CD14-positive monocyte (primary cell): ENCODE data around the gene PLEKHO1. TPM values are rescaled to one million over a fixed set of nuclear protein-coding genes. Genes with fewer than 3 reads are reported as not detected.

Source experiments
- DNase-seq, 3 donors: peaks; one replicate each; pipeline ENCODE4 v3.0.0-alpha.2; 2011 to 2022
- H2AFZ ChIP-seq: 2 replicates; pipeline ENCODE4 v1.6.0; 2012; ENCODE audit warnings: mild to moderate bottlenecking, low read depth, low read length, inconsistent platforms; ENCODE audit not compliant: insufficient read depth, poor library complexity, severe bottlenecking
- H3K27ac ChIP-seq, 2 donors: 1 replicate in 1 of 2; 2 replicates in 1 of 2; pipeline ENCODE4 v1.5.1; 2012 to 2013; ENCODE audit warnings: low read length in 2 of 2, control low read depth in 1 of 2, inconsistent platforms in 1 of 2, low read depth in 1 of 2, mild to moderate bottlenecking in 1 of 2
- H3K27me3 ChIP-seq, 2 donors: one replicate each; pipeline versions ENCODE4 v1.6.0 to v1.6.1; 2011 to 2013; ENCODE audit warnings: low read length in 2 of 2; ENCODE audit not compliant: control insufficient read depth in 2 of 2, insufficient read depth in 2 of 2
- H3K36me3 ChIP-seq, 2 donors: replicated peaks in 1 of 2; 1 replicate in 1 of 2; 2 replicates in 1 of 2; pipeline versions ENCODE4 v1.5.1 to v1.6.1; 2012 to 2013; ENCODE audit warnings: low read length in 2 of 2, control low read depth in 1 of 2, inconsistent platforms in 1 of 2, mild to moderate bottlenecking in 1 of 2; ENCODE audit not compliant: insufficient read depth in 2 of 2, control insufficient read depth in 1 of 2
- H3K4me1 ChIP-seq, 2 donors: 1 replicate in 1 of 2; 2 replicates in 1 of 2; pipeline versions ENCODE4 v1.5.1 to v1.6.1; 2012 to 2013; ENCODE audit warnings: low read length in 2 of 2, control low read depth in 1 of 2, inconsistent platforms in 1 of 2, mild to moderate bottlenecking in 1 of 2, moderate library complexity in 1 of 2; ENCODE audit not compliant: insufficient read depth in 2 of 2, control insufficient read depth in 1 of 2
- H3K4me2 ChIP-seq: replicated peaks from 2 replicates; pipeline ENCODE3; 2012; ENCODE audit warnings: low read length, moderate library complexity, mild to moderate bottlenecking; ENCODE audit not compliant: poor library complexity, severe bottlenecking; ENCODE audit errors: extremely low read depth
- H3K4me3 ChIP-seq, 3 experiments: fragments of 200-600 bp in 1 of 3; sonication (generic) in 1 of 3; replicated peaks in 1 of 3; 1 replicate in 2 of 3; 2 replicates in 1 of 3; pipeline ENCODE4 v1.5.1; 2011 to 2013; ENCODE audit warnings: low read length in 3 of 3, mild to moderate bottlenecking in 3 of 3, control low read depth in 2 of 3, low read depth in 2 of 3, inconsistent platforms in 1 of 3, moderate library complexity in 1 of 3
- H3K79me2 ChIP-seq: 2 replicates; pipeline ENCODE4 v1.6.0; 2012; ENCODE audit warnings: mild to moderate bottlenecking, control low read depth, inconsistent platforms, low read length, moderate library complexity; ENCODE audit not compliant: insufficient read depth
- H3K9ac ChIP-seq: 2 replicates; pipeline ENCODE4 v1.6.0; 2017; ENCODE audit warnings: low read length, mild to moderate bottlenecking; ENCODE audit not compliant: insufficient read depth, poor library complexity, severe bottlenecking
- H3K9me3 ChIP-seq, 2 donors: replicated peaks in 1 of 2; 1 replicate in 1 of 2; 2 replicates in 1 of 2; pipeline versions ENCODE4 v1.5.1 to v1.6.1; 2012 to 2013; ENCODE audit warnings: low read length in 2 of 2, control low read depth in 1 of 2; ENCODE audit not compliant: control insufficient read depth in 1 of 2, insufficient read depth in 1 of 2
- H4K20me1 ChIP-seq: 2 replicates; pipeline ENCODE4 v1.6.0; 2012; ENCODE audit warnings: mild to moderate bottlenecking, low read length, control low read depth, moderate library complexity; ENCODE audit not compliant: insufficient read depth
- H3K27ac Mint-ChIP-seq, 7 donors: one replicate each; pipeline ENCODE4 v1.8.0; 2020; ENCODE audit warnings: mild to moderate bottlenecking in 7 of 7, mixed read lengths in 7 of 7, moderate library complexity in 6 of 7, inconsistent platforms in 2 of 7
- H3K27me3 Mint-ChIP-seq, 3 donors: one replicate each; pipeline ENCODE4 v1.8.0; 2021 to 2022; ENCODE audit warnings: low read depth in 3 of 3, mild to moderate bottlenecking in 3 of 3, mixed read lengths in 3 of 3, moderate library complexity in 3 of 3, inconsistent platforms in 1 of 3
- H3K36me3 Mint-ChIP-seq, 2 donors: one replicate each; pipeline ENCODE4 v1.8.0; 2020; ENCODE audit warnings: mixed read lengths in 2 of 2, inconsistent platforms in 1 of 2, mild to moderate bottlenecking in 1 of 2
- H3K4me1 Mint-ChIP-seq: one replicate; pipeline ENCODE4 v1.8.0; 2020; ENCODE audit warnings: mild to moderate bottlenecking, mixed read lengths
- H3K4me3 Mint-ChIP-seq, 2 donors: one replicate each; pipeline ENCODE4 v1.8.0; 2020; ENCODE audit warnings: mild to moderate bottlenecking in 2 of 2, mixed read lengths in 2 of 2, moderate library complexity in 1 of 2
- H3K9me3 Mint-ChIP-seq, 7 donors: one replicate each; pipeline ENCODE4 v1.8.0; 2020 to 2022; ENCODE audit warnings: mixed read lengths in 7 of 7, mild to moderate bottlenecking in 6 of 7, moderate library complexity in 6 of 7, inconsistent platforms in 2 of 7
- WGBS: methylation state at CpG from one replicate; pipeline ENCODE4 v1.1.5; 2013; ENCODE audit warnings: missing lambda C conversion rate; ENCODE audit not compliant: insufficient coverage; 5-methylcytosine and 5-hydroxymethylcytosine counted together
- intact Hi-C, 2 donors: fragments of 100-400 bp; cut with micrococcal nuclease; formaldehyde crosslinking; loops; one replicate each; pipeline versions ENCODE4 v1.15.0 to v1.15.1; 2023
- polyA plus RNA-seq, 3 donors: library from polyadenylated mRNA; depleted of rRNA in 1 of 3; unstranded in 2 of 3; stranded (reverse) in 1 of 3; fragments of 300-500 nt in 2 of 3; fragments of >200 nt in 1 of 3; fragmentation: Illumina TruSeq in 2 of 3; gene quantifications; 1 replicate in 2 of 3; 2 replicates in 1 of 3; pipeline ENCODE4 v1.2.3, GENCODE V29; 2012 to 2021
- TF ChIP-seq, protein P1 (sequence below): fragments of 200-600 bp; IDR thresholded peaks from one replicate; pipeline ENCODE4 v1.8.0; 2022; ENCODE audit warnings: antibody characterized with exemption, mild to moderate bottlenecking

The PLEKHO1 gene
- polyA plus RNA-seq, 3 donors, result 87.2 to 170 (median 110) TPM

DNA sequence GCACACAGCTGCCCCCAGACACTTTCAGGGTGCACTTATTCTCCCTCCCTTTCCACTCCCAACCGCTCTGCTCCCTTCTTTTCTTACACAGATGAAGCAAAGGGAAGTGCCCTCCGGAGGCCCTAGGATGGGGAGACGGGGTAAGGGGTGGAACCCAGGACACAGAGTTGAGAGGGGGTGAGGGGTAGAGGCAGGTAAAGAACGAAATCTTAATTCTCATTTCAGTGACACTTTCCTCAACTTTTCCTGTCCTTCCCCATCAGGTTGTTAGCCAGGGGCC, 12.8 kb downstream of the PLEKHO1 start:
- no CpG with 5 or more reads among the region's 4 CpGs for WGBS
- TF ChIP-seq, protein P1, sequence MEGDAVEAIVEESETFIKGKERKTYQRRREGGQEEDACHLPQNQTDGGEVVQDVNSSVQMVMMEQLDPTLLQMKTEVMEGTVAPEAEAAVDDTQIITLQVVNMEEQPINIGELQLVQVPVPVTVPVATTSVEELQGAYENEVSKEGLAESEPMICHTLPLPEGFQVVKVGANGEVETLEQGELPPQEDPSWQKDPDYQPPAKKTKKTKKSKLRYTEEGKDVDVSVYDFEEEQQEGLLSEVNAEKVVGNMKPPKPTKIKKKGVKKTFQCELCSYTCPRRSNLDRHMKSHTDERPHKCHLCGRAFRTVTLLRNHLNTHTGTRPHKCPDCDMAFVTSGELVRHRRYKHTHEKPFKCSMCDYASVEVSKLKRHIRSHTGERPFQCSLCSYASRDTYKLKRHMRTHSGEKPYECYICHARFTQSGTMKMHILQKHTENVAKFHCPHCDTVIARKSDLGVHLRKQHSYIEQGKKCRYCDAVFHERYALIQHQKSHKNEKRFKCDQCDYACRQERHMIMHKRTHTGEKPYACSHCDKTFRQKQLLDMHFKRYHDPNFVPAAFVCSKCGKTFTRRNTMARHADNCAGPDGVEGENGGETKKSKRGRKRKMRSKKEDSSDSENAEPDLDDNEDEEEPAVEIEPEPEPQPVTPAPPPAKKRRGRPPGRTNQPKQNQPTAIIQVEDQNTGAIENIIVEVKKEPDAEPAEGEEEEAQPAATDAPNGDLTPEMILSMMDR, result no peak
- Mint-ChIP-seq H3K27me3 (no peaks in the 10 kb centered on the region), H3K9me3 (peaks cover 0 to 5% (median 0%) of the 10 kb centered on the region in 7 donors), H3K27ac (peak overlapping the region; percentile 95 to 99 (median 99)), H3K4me1 (peaks cover 86% of the 10 kb centered on the region), H3K4me3 (peak overlapping the region; percentile 82 to 93), H3K36me3 (peaks cover 33 to 37% of the 10 kb centered on the region in 2 donors)
- intact Hi-C loops, result loop anchor here in 1 of 2 donors (10.0 kb wide), 1 partner anchor 198 kb away; no protein-coding TSS in a partner anchor
- Histone ChIP-seq H3K36me3 (peaks cover 18 to 24% of the 10 kb centered on the region in 2 donors), H4K20me1 (peaks cover 22% of the 10 kb centered on the region), H3K9ac (peak overlapping the region; percentile 63), H3K4me1 (peaks cover 87 to 93% of the 10 kb centered on the region in 2 donors), H3K4me3 (peak overlapping the region; percentile 35 to 83 (median 42)), H3K27ac (peak overlapping the region; percentile 90 to 97), H3K9me3 (no peaks in the 10 kb centered on the region), H3K27me3 (no peaks in the 10 kb centered on the region), H3K79me2 (peaks cover 30% of the 10 kb centered on the region), H2AFZ (no peak overlapping the region), H3K4me2 (peak overlapping the region; percentile 86)
- DNase-seq, result peak in 1 of 3 donors; percentile 15

DNA sequence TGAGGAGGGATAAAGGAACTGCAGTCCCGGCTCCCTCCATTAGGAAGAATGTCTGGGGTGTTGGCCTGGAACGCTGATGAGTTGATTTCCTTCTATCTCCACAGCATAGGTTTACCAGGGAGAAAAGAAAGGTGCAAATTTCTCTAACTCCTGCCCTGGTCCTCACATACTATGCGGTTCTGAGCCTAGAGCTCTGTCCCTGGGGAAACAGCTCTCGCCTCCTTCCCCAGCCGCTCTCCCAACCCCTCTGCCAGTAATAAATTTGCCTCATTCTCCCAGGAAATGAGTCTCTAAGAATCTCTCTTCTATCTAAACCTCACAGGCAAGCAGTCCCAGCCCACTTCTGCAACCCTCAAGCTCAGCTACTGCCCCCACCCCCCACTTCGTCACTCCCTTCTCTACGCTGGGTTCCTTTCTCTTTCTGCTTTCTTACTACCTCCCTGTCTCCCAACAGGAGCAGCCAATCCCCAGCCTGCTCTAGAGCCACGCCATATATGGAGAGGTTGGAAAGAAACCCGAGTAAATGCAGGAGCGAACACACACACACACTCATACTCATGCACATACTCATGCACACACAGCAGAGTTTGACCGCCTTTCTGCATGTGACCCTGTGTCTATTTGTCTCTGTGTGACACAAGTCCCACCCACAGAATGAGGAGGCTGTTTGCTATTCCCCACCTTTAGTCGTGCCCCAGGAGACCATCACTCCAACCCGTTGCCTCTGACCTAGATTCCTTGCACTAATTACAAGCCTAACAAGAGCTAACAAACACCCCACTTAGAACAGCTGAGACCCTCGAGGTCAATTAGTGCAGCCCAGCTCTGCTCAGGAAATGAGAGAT, 13.4 kb downstream of the PLEKHO1 start:
- intact Hi-C loops, result loop anchor here in 1 of 2 donors (10.0 kb wide), 1 partner anchor 198 kb away; no protein-coding TSS in a partner anchor
- Mint-ChIP-seq H3K9me3 (peaks cover 0 to 3% (median 0%) of the 10 kb centered on the region in 7 donors), H3K4me3 (peak overlapping the region; percentile 82 to 93), H3K27ac (peak overlapping the region; percentile 95 to 99 (median 99)), H3K27me3 (no peaks in the 10 kb centered on the region), H3K4me1 (peaks cover 84% of the 10 kb centered on the region), H3K36me3 (peaks cover 27 to 31% of the 10 kb centered on the region in 2 donors)
- DNase-seq, result peak; percentile 87 to 95 (median 89)
- H3K9ac ChIP-seq, result peak overlapping the region; percentile 63
- H4K20me1 ChIP-seq, result peaks cover 16% of the 10 kb centered on the region
- no peaks in the 10 kb centered on the region for H3K27me3 ChIP-seq
- TF ChIP-seq, protein P1, result no peak
- peak overlapping the region; percentile 86 for H3K4me2 ChIP-seq
- H3K36me3 ChIP-seq, result peaks cover 13 to 18% of the 10 kb centered on the region in 2 donors
- H2AFZ ChIP-seq, result no peak overlapping the region
- WGBS, result 0% methylated on average over 8 of the region's 14 CpGs
- H3K27ac ChIP-seq, result peak overlapping the region; percentile 90 to 97
- H3K4me3 ChIP-seq, result peak overlapping the region; percentile 35 to 83 (median 42)
- no peaks in the 10 kb centered on the region for H3K9me3 ChIP-seq
- H3K79me2 ChIP-seq, result peaks cover 25% of the 10 kb centered on the region
- H3K4me1 ChIP-seq, result peaks cover 82 to 88% of the 10 kb centered on the region in 2 donors
